ENCODE data around the gene NCK2.

NCK2 gene

GRCh38 chr2:105911425-105911824 lies 166.7 kb downstream of the NCK2 start:
- no peak overlapping the region for H3K9ac ChIP-seq (ENCODE audit: low read length)
- H3K27ac ChIP-seq (ENCODE audit: low read depth, low read length), result no peak overlapping the region
- no peaks in the 10 kb centered on the region for H3K9me3 ChIP-seq (ENCODE audit: insufficient read depth, low read length)
- no peak overlapping the region for H3K4me2 ChIP-seq (ENCODE audit: low read depth, low read length, poor library complexity, severe bottlenecking)
- no peak overlapping the region for H2AFZ ChIP-seq (ENCODE audit: low read depth, low read length, severe bottlenecking)
- H3K36me3 ChIP-seq (ENCODE audit: low read length), result no peaks in the 10 kb centered on the region
- H3K27me3 ChIP-seq (ENCODE audit: low read length), result no peaks in the 10 kb centered on the region
- H3F3A ChIP-seq (ENCODE audit: insufficient read depth), result no peaks in the 10 kb centered on the region
- TF ChIP-seq CTCF (IDR thresholded peaks at IDR 0.05; ENCODE audit: insufficient read depth, low read length, poor library complexity, severe bottlenecking) (no peak), EZH2phosphoT487 (conservative IDR thresholded peaks at IDR 0.05; ENCODE audit: low read length) (no peak)
- H3K79me2 ChIP-seq (ENCODE audit: insufficient read depth, low read length), result no peaks in the 10 kb centered on the region
- no peak overlapping the region for H3K4me3 ChIP-seq (ENCODE audit: insufficient read depth, low read length, poor library complexity, severe bottlenecking)
- no peaks in the 10 kb centered on the region for H4K20me1 ChIP-seq (ENCODE audit: low read depth, low read length)
- H3K9me2 ChIP-seq (replicated peaks; ENCODE audit: insufficient read depth, low read length), result no peaks in the 10 kb centered on the region

- Histone ChIP-seq H3K27ac (ENCODE audit: low read depth, low read length) (no peak overlapping the region), H4K20me1 (ENCODE audit: low read depth, low read length) (no peaks in the 10 kb centered on the region), H3K36me3 (ENCODE audit: low read length) (no peaks in the 10 kb centered on the region), H3K79me2 (ENCODE audit: insufficient read depth, low read length) (no peaks in the 10 kb centered on the region), H3K27me3 (ENCODE audit: low read length) (no peaks in the 10 kb centered on the region), H3K9me3 (ENCODE audit: insufficient read depth, low read length) (no peaks in the 10 kb centered on the region), H3F3A (ENCODE audit: insufficient read depth) (no peaks in the 10 kb centered on the region), H3K4me3 (ENCODE audit: insufficient read depth, low read length, poor library complexity, severe bottlenecking) (no peak overlapping the region), H3K4me2 (ENCODE audit: low read depth, low read length, poor library complexity, severe bottlenecking) (no peak overlapping the region), H3K9ac (ENCODE audit: low read length) (no peak overlapping the region), H3K9me2 (replicated peaks; ENCODE audit: insufficient read depth, low read length) (no peaks in the 10 kb centered on the region), H2AFZ (ENCODE audit: low read depth, low read length, severe bottlenecking) (no peak overlapping the region)
- TF ChIP-seq EZH2phosphoT487 (conservative IDR thresholded peaks at IDR 0.05; ENCODE audit: low read length), result no peak
- no peak for TF ChIP-seq CTCF (IDR thresholded peaks at IDR 0.05; ENCODE audit: insufficient read depth, low read length, poor library complexity, severe bottlenecking)
Measured at GRCh38 chr2:105912081-105912480, 167.4 kb downstream of the NCK2 start.

DNA sequence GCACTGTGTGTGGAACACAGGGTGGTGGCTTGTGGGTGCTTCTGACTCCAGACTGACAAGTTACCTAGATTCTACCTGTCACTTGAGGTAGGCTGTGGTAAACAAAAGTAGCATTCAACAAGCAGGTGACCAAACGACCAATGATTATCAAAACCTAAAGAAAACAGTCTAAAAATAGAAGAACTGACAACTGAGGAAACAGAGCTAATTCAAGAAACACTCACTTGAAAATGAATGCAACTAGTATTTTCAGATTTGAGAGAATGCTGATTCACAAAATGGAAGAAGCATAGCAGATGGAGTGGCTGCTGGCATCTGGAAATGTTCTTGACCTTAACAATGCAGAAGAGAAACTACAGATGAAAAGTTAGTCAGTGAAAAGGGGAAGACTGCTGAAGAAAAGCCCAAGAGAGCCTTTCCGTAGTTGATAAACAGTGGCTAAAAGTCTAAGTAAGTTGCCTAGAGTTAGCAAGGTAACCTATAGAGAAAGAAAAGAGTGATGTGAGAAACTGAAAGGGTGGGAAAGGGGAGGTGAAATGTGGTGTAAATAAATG lies 170.4 kb downstream of the NCK2 start:
- no peaks in the 10 kb centered on the region for H4K20me1 ChIP-seq (ENCODE audit: low read depth, low read length)
- no peak overlapping the region for H3K27ac ChIP-seq (ENCODE audit: low read depth, low read length)
- no peaks in the 10 kb centered on the region for H3K9me3 ChIP-seq (ENCODE audit: insufficient read depth, low read length)
- H3K4me3 ChIP-seq (ENCODE audit: insufficient read depth, low read length, poor library complexity, severe bottlenecking), result no peak overlapping the region
- H3K9me2 ChIP-seq (replicated peaks; ENCODE audit: insufficient read depth, low read length), result no peaks in the 10 kb centered on the region
- H3K27me3 ChIP-seq (ENCODE audit: low read length), result no peaks in the 10 kb centered on the region
- no peaks in the 10 kb centered on the region for H3K79me2 ChIP-seq (ENCODE audit: insufficient read depth, low read length)
- no peak overlapping the region for H2AFZ ChIP-seq (ENCODE audit: low read depth, low read length, severe bottlenecking)
- H3K4me2 ChIP-seq (ENCODE audit: low read depth, low read length, poor library complexity, severe bottlenecking), result no peak overlapping the region
- no peak overlapping the region for H3K9ac ChIP-seq (ENCODE audit: low read length)
- no peaks in the 10 kb centered on the region for H3K36me3 ChIP-seq (ENCODE audit: low read length)
- no peaks in the 10 kb centered on the region for H3F3A ChIP-seq (ENCODE audit: insufficient read depth)
- TF ChIP-seq CTCF (IDR thresholded peaks at IDR 0.05; ENCODE audit: insufficient read depth, low read length, poor library complexity, severe bottlenecking) (no peak), EZH2phosphoT487 (conservative IDR thresholded peaks at IDR 0.05; ENCODE audit: low read length) (no peak)
